GM12878 (cell line): ENCODE results near the gene ZNF684. TPM values are rescaled to one million over a fixed set of nuclear protein-coding genes. Genes with fewer than 3 reads are reported as not detected.

ENCODE experiments used
- ATAC-seq: fragments of 200-7000 bp; cut with Tn5 transposase; 3 replicates; pipeline ENCODE4 v1.9.1; 2020; ENCODE audit warnings: mild to moderate bottlenecking, moderate library complexity
- BruUV-seq: library from RNA; stranded (reverse); fragments of 400-500 nt; replicated peaks from 2 replicates; lab custom pipeline; 2021; lab: Mats Ljungman, UMichigan
- CTCF ChIA-PET: fragments of 300-600 bp; sonication (Branson Sonifier 250); formaldehyde crosslinking; extraction: SDS; loops from one replicate; lab custom pipeline; 2021; ENCODE audit warnings: inconsistent platforms; lab: Yijun Ruan, JAX
- POLR2A ChIA-PET: fragments of 350-600 bp; formaldehyde crosslinking; extraction: SDS; loops from one replicate; lab custom pipeline; 2021; ENCODE audit warnings: inconsistent platforms; lab: Charles Lee
- RAD21 ChIA-PET: fragments of 300-600 bp; sonication (Branson Sonifier 250); formaldehyde crosslinking; loops from one replicate; lab custom pipeline; 2023; ENCODE audit warnings: antibody characterized with exemption; ENCODE audit not compliant: unreplicated experiment; lab: Charles Lee
- SMC1A ChIA-PET: fragments of 300-600 bp; sonication (Branson Sonifier 250); formaldehyde crosslinking; loops from one replicate; lab custom pipeline; 2023; ENCODE audit not compliant: unreplicated experiment, uncharacterized antibody; lab: Charles Lee
- DNase-seq: peaks from one replicate; pipeline ENCODE4 v3.0.0-alpha.2; 2011; ENCODE audit warnings: low read depth, low spot score
- FAIRE-seq: peaks from 3 replicates; lab custom pipeline; 2011; peaks lifted over from hg19 to GRCh38; lab: Jason Lieb, UNC
- H2AFZ ChIP-seq: 2 replicates; pipeline ENCODE4 v1.6.0; 2011; ENCODE audit warnings: low read depth, low read length, control low read depth; ENCODE audit not compliant: control insufficient read depth
- H3K27ac ChIP-seq: 2 replicates; pipeline ENCODE4 v1.5.1; 2011; ENCODE audit warnings: control low read depth; ENCODE audit not compliant: control insufficient read depth, insufficient read depth
- H3K27me3 ChIP-seq, 2 experiments: replicated peaks in 1 of 2; 2 replicates each; pipeline versions ENCODE4 v1.6.0 to v1.6.1; 2011; ENCODE audit warnings: low read length in 1 of 2; ENCODE audit not compliant: control insufficient read depth in 2 of 2, insufficient read depth in 2 of 2
- H3K36me3 ChIP-seq, 2 experiments: 2 replicates each; pipeline ENCODE4 v1.5.1; 2011; ENCODE audit warnings: low read length in 1 of 2; ENCODE audit not compliant: control insufficient read depth in 2 of 2, insufficient read depth in 2 of 2
- H3K4me1 ChIP-seq: 2 replicates; pipeline ENCODE4 v1.6.1; 2011; ENCODE audit warnings: mild to moderate bottlenecking, low read length, moderate library complexity, mixed read lengths; ENCODE audit not compliant: control insufficient read depth, insufficient read depth
- H3K4me2 ChIP-seq: 2 replicates; pipeline ENCODE4 v1.6.0; 2011; ENCODE audit warnings: control low read depth; ENCODE audit not compliant: control insufficient read depth, insufficient read depth
- H3K4me3 ChIP-seq: fragments of 200-600 bp; sonication (generic); 2 replicates; pipeline ENCODE4 v1.5.1; 2016
- H3K79me2 ChIP-seq: 2 replicates; pipeline ENCODE4 v1.6.0; 2011; ENCODE audit warnings: low read length; ENCODE audit not compliant: control insufficient read depth, insufficient read depth
- H3K9ac ChIP-seq: 2 replicates; pipeline ENCODE4 v1.8.0; 2011; ENCODE audit warnings: low read length, control low read depth, mixed read lengths; ENCODE audit not compliant: control insufficient read depth, insufficient read depth
- H3K9me3 ChIP-seq: replicated peaks from 3 replicates; pipeline ENCODE4 v1.5.1; 2011; ENCODE audit warnings: mild to moderate bottlenecking, low read length; ENCODE audit not compliant: control insufficient read depth, insufficient read depth
- H4K20me1 ChIP-seq: 2 replicates; pipeline ENCODE4 v1.6.0; 2011; ENCODE audit not compliant: control insufficient read depth, insufficient read depth
- BCLAF1 ChIP-seq: fragments of 450-650 bp; IDR thresholded peaks from 2 replicates; pipeline ENCODE4 v1.6.1; 2017; ENCODE audit warnings: antibody characterized with exemption, mild to moderate bottlenecking, moderate library complexity
- CBX5 ChIP-seq: sonication (generic); IDR thresholded peaks from 2 replicates; pipeline ENCODE4 v1.6.1; 2016; ENCODE audit warnings: low read depth, moderate library complexity, mild to moderate bottlenecking, inconsistent platforms
- IKZF2 ChIP-seq, 2 experiments: fragments of 450-650 bp; IDR thresholded peaks; 2 replicates each; pipeline ENCODE4 v1.6.1; 2017; ENCODE audit warnings: mild to moderate bottlenecking in 2 of 2, moderate library complexity in 2 of 2
- MEF2A ChIP-seq: IDR thresholded peaks from 2 replicates; pipeline ENCODE4 v1.6.1; 2011; ENCODE audit warnings: low read depth, mild to moderate bottlenecking, low read length, moderate library complexity; ENCODE audit not compliant: insufficient read depth
- MTA2 ChIP-seq: fragments of 450-650 bp; IDR thresholded peaks from 2 replicates; pipeline ENCODE4 v1.6.1; 2016; ENCODE audit warnings: low read depth, mild to moderate bottlenecking, moderate library complexity
- MYB ChIP-seq: fragments of 150-350 bp; IDR thresholded peaks from 2 replicates; pipeline ENCODE4 v1.6.1; 2014; ENCODE audit warnings: mild to moderate bottlenecking, low read depth, low read length, borderline replicate concordance
- NBN ChIP-seq: fragments of 450-650 bp; IDR thresholded peaks from 2 replicates; pipeline ENCODE4 v1.6.1; 2016
- PKNOX1 ChIP-seq: fragments of 450-650 bp; IDR thresholded peaks from 2 replicates; pipeline ENCODE4 v1.6.1; 2016; ENCODE audit warnings: mild to moderate bottlenecking
- POLR2A ChIP-seq: IDR thresholded peaks from 2 replicates; pipeline ENCODE4 v1.6.1; 2011; ENCODE audit warnings: low read depth, mild to moderate bottlenecking, low read length
- RAD51 ChIP-seq: fragments of 450-650 bp; IDR thresholded peaks from 2 replicates; pipeline ENCODE4 v1.6.1; 2016; ENCODE audit warnings: moderate library complexity, mild to moderate bottlenecking, inconsistent platforms
- RUNX3 ChIP-seq: IDR thresholded peaks from 2 replicates; pipeline ENCODE4 v1.6.1; 2012; ENCODE audit warnings: low read length, inconsistent platforms
- SIN3A ChIP-seq: IDR thresholded peaks from 2 replicates; pipeline ENCODE4 v1.6.1; 2012; ENCODE audit warnings: low read depth, low read length, improper control_type of control experiment
- SP1 ChIP-seq: IDR thresholded peaks from one replicate; pipeline ENCODE4 v1.6.1; 2011; ENCODE audit warnings: low read depth, low read length
- TARDBP ChIP-seq: IDR thresholded peaks from 2 replicates; pipeline ENCODE4 v1.6.1; 2016; ENCODE audit warnings: borderline replicate concordance
- TBL1XR1 ChIP-seq: IDR thresholded peaks from 2 replicates; pipeline ENCODE4 v1.6.1; 2012; ENCODE audit warnings: low read depth, low read length, improper control_type of control experiment
- ZNF207 ChIP-seq: fragments of 450-650 bp; IDR thresholded peaks from 2 replicates; pipeline ENCODE4 v1.6.1; 2014; ENCODE audit warnings: antibody characterized with exemption, mild to moderate bottlenecking, borderline replicate concordance
- ZNF622 ChIP-seq: fragments of 450-650 bp; IDR thresholded peaks from 2 replicates; pipeline ENCODE4 v1.6.1; 2017; ENCODE audit warnings: mild to moderate bottlenecking, inconsistent platforms
- WGBS: methylation state at CpG from one replicate; pipeline ENCODE4 v1.1.6; 2016; ENCODE audit warnings: low lambda C conversion rate; ENCODE audit not compliant: insufficient replicate concordance, insufficient coverage; ENCODE audit errors: missing lambda C conversion rate; 5-methylcytosine and 5-hydroxymethylcytosine counted together
- in situ Hi-C: fragments of 300-500 bp; cut with MboI; formaldehyde crosslinking; loops from 9 replicates; pipeline ENCODE4 v1.14.3; 2018; ENCODE audit warnings: mixed read lengths
- intact Hi-C: fragments of 100-400 bp; cut with micrococcal nuclease; formaldehyde crosslinking; loops from one replicate; pipeline ENCODE4 v1.14.2; 2022; ENCODE audit not compliant: unreplicated experiment
- polyA plus RNA-seq, 11 experiments: library from polyadenylated mRNA; depleted of rRNA in 4 of 11; unstranded in 6 of 11; stranded (reverse) in 5 of 11; fragments of >200 nt; fragmentation: Nextera tagmentation in 4 of 11; fragmentation: Illumina TruSeq in 1 of 11; extraction: Ambion mirVana in 4 of 11; extraction: Trizol in 1 of 11; gene quantifications; 1 replicate in 1 of 11; 2 replicates in 10 of 11; pipeline versions ENCODE4 v1.2.1 to v1.2.3, GENCODE V29; 2011 to 2016; ENCODE audit warnings: inconsistent platforms in 2 of 11, missing spikeins in 2 of 11, low read depth in 1 of 11
- total RNA-seq, 4 experiments: library from RNA; depleted of rRNA in 3 of 4; stranded (reverse); fragments of >200 nt in 3 of 4; fragmentation: Illumina TruSeq in 1 of 4; extraction: Trizol in 1 of 4; gene quantifications; 2 replicates each; pipeline versions ENCODE4 v1.2.1 to v1.2.3, GENCODE V29; 2013 to 2021

Gene ZNF684
- total and polyA plus RNA-seq, 10 of the 15 experiments (the other 5 are each of a cell fraction or from before 2014, with no cell fraction given), result 3.8 to 6.8 (median 6.0) TPM

GRCh38 chr1:40546957-40547356 is 15.5 kb downstream of the ZNF684 start:
- H3K36me3 ChIP-seq, result peaks cover 0 to 6% of the 10 kb centered on the region in 2 experiments; a peak in 1 of 4 replicates
- no peak for TF ChIP-seq RAD51
- TF ChIP-seq IKZF2 (IDR thresholded peaks at IDR 0.05), result no peak
- TF ChIP-seq PKNOX1, result no peak
- no peak for TF ChIP-seq POLR2A
- TF ChIP-seq ZNF622, result no peak
- no peak for TF ChIP-seq CBX5
- TF ChIP-seq SIN3A, result no peak
- H3K27ac ChIP-seq, result no peak overlapping the region
- no peaks in the 10 kb centered on the region for H3K27me3 ChIP-seq
- ChIA-PET CTCF (no interaction called here), RAD21 (no interaction called here), POLR2A (no interaction called here), SMC1A (no interaction called here)
- no peak overlapping the region for H3K4me3 ChIP-seq
- ATAC-seq (no peak), DNase-seq (no peak), FAIRE-seq (no peak)
- H3K4me2 ChIP-seq, result no peak overlapping the region
- no peak overlapping the region for H3K9ac ChIP-seq
- no peak overlapping the region for H2AFZ ChIP-seq
- no peaks in the 10 kb centered on the region for H3K79me2 ChIP-seq
- no TSS peak for BruUV-seq
- intact Hi-C loops (no loop called here), in situ Hi-C loops (no loop called here)
- no peaks in the 10 kb centered on the region for H4K20me1 ChIP-seq
- no peaks in the 10 kb centered on the region for H3K4me1 ChIP-seq
- 94% methylated on average over 4 of the region's 4 CpGs for WGBS
- H3K9me3 ChIP-seq, result peaks cover 10% of the 10 kb centered on the region

- RAD21 ChIA-PET, result no interaction called here
- TF ChIP-seq BCLAF1, result no peak
- TF ChIP-seq MTA2, result no peak
- TF ChIP-seq SP1, result no peak
- TF ChIP-seq RUNX3, result no peak
- TF ChIP-seq MEF2A, result no peak
- TF ChIP-seq TBL1XR1, result no peak
- no peak for TF ChIP-seq ZNF207
- TF ChIP-seq NBN, result no peak
- TF ChIP-seq MYB, result no peak
- TF ChIP-seq CBX5, result no peak
- no peak for TF ChIP-seq TARDBP
These were observed 21.6 kb downstream of the ZNF684 start for GRCh38 chr1:40553017-40553416.

More at GRCh38 chr1:40553017-40553416, 21.6 kb downstream of the ZNF684 start:
- no peaks in the 10 kb centered on the region for H4K20me1 ChIP-seq
- intact Hi-C loops, result no loop called here
- FAIRE-seq (no peak), ATAC-seq (no peak), DNase-seq (no peak)
- no peaks in the 10 kb centered on the region for H3K79me2 ChIP-seq
- ChIA-PET SMC1A (no interaction called here), CTCF (interaction anchor here (0.8 kb wide), 1 partner anchor 21 kb away, joined by 3 read pairs; no protein-coding TSS in a partner anchor), POLR2A (no interaction called here)
- H3K9me3 ChIP-seq, result no peaks in the 10 kb centered on the region; the same call in 2 of the 3 replicates
- H3K27me3 ChIP-seq, result no peaks in the 10 kb centered on the region
- BruUV-seq, result no TSS peak
- no peaks in the 10 kb centered on the region for H3K36me3 ChIP-seq
- no peaks in the 10 kb centered on the region for H3K4me1 ChIP-seq
- 35% methylated on average over 4 of the region's 4 CpGs for WGBS
- H3K4me3 ChIP-seq, result no peak overlapping the region
- H3K27ac ChIP-seq, result no peak overlapping the region
- no peak overlapping the region for H2AFZ ChIP-seq
- in situ Hi-C loops, result no loop called here
- H3K4me2 ChIP-seq, result no peak overlapping the region
- H3K9ac ChIP-seq, result no peak overlapping the region
